ENCODE measurements around the gene UQCC2.

UQCC2 gene

DNA sequence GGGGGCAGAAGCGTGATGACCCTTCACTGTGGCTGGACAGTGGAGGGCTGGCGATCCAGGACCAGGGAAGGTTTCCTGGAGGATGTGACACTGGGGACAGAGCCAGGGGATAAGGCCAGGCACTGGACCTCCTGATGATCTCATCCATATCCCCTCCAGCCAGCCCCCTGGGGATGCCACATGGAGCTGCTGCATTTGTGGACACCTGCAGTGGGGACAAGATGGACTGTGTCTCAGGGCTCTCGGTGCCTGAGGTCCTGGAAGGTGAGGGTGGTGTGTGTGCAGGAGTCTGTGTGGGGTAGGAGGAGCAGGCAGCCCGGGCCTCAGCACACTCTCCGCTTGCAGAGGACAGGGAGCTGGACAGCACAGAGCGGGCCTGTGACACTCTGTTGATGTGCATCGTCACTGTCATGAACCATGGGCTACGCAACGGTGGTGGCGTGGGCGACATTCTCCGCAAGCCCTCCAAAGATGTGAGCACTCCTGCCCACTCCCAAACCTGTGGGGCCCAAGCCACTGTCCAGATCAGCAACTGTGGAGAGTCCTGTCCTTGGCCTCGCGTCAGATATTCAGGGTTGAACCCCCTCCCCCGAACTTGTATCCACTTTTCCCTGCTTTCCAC is 19.9 kb downstream of the UQCC2 start:
- DNase-seq (ENCODE audit: low read depth in 2 of 2), result no peak

DNA sequence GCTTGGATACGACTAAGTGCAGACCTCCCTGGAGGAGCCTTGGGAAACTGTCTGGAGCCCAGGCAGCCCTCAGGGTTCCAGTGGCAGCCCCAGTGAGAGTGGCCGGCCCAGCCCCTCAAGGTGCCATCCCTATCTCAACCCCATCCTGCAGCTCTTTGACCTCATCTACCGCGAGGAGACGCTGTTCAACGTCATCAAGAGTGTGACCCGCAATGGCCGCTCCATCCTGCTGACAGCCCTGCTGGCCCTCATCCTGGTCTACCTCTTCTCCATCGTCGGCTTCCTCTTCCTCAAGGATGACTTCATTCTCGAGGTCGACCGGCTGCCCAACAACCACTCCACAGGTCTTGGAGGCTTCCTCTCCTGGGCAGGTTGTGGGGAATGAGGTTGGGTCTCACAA is 20.7 kb downstream of the UQCC2 start:
- no peak for DNase-seq (ENCODE audit: low read depth in 2 of 2)

DNA sequence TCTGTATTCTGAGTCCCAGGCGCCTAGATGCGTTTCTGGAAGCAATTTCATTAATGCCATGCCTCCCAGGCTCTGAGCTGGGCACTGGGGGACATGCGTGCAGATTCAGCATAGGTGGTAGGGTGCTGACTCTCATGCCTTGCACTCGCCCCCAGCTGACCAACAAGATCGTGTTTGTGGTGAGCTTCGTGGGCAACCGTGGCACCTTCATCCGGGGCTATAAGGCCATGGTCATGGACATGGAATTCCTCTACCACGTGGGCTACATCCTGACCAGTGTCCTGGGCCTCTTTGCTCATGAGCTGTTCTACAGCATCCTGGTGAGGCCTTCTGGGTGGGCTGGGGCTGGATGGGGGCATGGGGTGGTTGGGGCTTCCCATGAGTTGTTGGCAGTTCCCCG is 21.6 kb downstream of the UQCC2 start:
- no peak for DNase-seq (ENCODE audit: low read depth in 2 of 2)

DNA sequence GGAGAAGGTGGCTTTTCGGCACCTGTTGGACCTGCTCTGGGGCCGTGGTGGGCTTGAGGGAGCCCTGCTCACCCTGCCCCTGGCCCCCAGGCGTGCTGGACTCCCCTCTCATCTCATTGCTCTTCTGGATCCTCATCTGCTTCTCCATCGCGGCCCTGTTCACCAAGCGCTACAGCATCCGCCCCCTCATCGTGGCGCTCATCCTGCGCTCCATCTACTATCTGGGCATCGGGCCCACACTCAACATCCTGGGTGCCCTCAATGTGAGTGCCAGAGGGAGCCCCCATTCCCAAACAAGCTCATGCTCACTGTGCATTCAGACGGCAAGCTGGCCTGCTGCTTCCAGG is 22.4 kb downstream of the UQCC2 start:
- no peak for DNase-seq (ENCODE audit: low read depth in 2 of 2)

DNA sequence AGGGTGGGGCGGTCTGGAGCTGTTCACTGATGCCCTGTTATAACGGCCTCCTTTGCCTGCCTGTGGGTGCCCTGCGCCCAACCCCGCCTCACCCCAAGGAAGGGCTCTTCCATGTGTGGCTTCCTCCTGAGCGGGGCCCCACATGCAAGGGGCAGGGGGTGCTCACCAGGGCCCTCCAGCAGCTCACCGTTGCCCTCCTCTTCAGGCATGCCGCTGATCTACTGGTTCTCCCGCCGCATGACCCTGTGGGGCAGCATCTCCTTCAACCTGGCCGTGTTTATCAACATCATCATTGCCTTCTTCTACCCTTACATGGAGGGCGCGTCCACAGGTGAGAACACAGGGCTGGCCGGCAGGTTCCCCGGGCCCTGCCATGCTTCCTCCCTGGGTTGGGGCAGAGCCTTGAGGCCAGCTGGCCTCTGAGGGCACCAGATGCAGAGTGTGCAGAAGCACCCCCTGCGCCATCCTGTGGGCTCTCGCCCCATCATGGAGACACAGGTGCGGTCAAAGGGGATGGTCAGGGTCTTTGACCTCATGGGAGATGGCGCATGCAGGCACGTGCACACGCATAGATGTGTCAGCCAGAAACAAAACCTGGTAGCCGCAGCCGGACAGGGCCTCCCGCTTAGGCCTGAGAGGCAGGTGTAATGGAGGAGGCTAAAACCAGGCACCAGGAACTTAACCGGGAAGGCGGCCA is 22.9 kb downstream of the UQCC2 start:
- DNase-seq (ENCODE audit: low read depth in 2 of 2), result no peak

DNA sequence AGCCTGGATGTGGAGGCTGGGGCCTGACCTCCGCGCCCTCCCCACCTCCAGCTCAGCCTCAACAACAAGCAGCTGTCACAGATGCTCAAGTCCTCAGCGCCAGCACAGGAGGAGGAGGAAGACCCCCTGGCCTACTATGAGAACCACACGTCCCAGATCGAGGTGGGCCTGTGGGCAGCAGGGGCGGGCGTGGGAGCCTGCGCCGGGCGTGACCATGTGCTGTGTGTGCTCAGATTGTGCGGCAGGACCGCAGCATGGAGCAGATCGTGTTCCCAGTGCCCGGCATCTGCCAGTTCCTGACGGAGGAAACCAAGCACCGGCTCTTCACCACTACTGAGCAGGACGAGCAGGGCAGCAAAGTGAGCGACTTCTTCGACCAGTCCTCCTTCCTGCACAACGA is 23.5 kb downstream of the UQCC2 start:
- DNase-seq (ENCODE audit: low read depth in 2 of 2), result no peak

DNA sequence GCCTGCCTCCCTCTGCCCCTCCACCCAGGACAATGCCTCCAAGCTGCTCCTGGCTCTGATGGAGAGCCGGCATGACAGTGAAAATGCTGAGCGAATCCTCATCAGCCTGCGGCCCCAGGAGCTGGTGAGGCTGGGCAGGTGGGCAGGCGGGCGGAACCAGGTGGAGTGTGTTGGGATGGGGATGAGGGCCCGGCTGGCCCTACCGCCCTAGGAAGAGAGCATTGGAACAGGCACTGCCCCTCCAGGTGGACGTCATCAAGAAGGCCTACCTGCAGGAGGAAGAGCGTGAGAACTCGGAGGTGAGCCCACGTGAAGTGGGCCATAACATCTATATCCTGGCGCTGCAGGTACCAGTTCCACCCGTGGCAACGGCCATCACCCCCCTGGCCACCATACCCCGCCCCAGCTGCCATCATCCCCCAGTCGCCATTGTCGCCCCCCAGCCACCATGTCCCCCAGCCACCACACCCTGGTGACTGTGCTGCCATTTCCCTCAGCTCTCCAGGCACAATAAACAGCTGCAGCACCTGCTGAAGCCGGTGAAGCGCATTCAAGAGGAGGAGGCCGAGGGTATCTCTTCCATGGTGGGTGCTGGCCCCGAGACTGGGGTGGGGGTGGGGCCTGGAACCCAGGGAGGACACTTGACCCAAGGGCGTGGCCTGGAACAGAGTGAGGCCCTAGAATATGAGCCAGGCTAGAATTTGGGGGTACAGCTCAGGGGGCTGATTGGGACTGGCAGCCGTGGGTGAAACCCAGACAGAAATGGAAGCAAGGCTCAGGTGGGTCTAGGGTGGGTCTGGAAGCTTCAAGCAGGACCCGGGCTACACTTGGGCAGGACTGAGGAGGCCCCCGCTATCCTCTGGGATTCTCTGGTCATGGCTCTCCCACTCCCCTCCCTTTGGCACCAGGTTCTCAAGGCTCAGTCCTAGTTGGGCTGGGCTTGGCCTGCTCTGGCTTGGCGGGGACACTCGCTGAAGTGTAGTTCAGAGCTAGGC is 24.2 kb downstream of the UQCC2 start:
- no peak for DNase-seq (ENCODE audit: low read depth in 2 of 2)

DNA sequence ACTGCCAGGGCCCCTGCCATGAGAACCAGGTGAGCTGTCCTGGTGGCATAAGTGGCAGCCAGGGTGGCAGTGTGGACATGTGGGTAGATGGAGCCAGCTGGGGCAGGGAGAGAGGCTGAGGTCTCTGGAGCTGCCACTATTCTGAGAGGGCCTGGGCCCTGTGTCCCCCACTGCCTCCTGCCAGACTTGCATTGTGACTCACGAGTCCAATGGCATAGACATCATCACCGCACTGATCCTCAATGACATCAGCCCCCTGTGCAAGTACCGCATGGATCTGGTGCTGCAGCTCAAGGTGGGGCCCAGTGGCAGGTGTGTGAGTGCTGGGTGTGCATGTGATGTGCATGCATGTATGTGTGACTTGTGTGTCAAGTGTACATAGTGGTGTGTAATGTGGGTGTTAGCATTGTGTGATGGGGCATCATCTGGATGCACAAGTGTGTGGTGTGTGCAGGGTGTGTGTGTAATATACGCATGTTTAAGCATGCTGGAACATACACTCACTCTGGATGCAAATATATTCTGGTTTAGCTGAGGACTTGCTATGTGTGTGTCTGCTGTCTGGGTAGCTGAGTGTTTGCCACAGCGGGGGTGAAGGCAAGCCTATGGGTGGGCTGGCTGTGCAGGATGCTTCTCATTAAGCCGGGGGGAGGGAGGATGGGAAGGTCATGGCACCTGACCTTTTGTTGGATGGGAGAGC is 25.1 kb downstream of the UQCC2 start:
- no peak for DNase-seq (ENCODE audit: low read depth in 2 of 2)

DNA sequence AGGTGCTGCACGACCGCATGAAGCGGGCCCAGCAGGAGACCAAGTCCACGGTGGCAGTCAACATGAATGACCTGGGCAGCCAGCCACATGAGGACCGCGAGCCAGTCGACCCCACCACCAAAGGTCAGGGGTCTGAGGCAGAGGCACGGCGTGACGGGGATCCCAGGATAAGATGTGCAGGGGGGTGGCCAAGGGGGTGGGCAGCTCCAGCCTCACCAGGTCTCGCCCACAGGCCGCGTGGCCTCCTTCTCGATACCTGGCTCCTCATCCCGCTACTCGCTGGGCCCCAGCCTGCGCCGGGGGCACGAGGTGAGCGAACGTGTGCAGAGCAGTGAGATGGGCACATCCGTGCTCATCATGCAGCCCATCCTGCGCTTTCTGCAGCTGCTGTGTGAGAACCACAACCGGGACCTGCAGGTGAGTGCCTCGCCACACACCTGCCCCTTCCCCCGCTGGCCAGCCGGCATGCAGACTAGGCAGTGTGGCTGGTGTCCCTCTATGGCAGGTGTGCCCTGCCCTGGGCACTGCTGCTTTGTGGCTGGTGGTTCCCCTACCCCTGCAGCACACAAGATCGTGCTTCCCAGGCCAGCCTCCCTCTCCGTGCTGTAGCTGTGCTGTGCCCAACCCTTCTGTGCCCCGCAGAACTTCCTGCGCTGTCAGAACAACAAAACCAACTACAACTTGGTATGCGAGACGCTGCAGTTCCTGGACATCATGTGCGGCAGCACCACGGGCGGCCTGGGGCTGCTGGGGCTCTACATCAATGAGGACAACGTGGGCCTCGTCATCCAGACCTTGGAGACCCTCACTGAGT is 25.9 kb downstream of the UQCC2 start:
- DNase-seq (ENCODE audit: low read depth in 2 of 2), result no peak

DNA sequence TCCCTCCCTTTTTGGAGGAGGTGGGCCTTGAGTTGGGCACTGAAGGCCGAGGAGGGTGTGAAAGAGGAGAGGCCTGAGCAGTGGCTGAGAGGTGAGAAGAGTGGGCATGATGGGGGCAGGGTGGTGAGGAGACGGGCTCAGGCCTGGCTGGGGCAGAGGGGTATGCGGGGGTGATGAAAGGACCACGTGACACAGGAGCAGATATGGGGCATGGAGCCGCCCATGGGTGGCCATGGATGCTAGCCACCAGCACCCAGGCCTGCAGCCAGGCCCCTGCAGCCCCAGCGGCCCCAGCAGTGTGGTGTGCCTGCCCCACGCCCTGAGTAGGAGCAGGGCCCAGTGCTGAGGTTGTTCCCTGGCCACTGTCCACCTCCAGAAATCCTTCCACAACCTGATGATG is 26.5 kb downstream of the UQCC2 start:
- no peak for DNase-seq (ENCODE audit: low read depth in 2 of 2)

DNA sequence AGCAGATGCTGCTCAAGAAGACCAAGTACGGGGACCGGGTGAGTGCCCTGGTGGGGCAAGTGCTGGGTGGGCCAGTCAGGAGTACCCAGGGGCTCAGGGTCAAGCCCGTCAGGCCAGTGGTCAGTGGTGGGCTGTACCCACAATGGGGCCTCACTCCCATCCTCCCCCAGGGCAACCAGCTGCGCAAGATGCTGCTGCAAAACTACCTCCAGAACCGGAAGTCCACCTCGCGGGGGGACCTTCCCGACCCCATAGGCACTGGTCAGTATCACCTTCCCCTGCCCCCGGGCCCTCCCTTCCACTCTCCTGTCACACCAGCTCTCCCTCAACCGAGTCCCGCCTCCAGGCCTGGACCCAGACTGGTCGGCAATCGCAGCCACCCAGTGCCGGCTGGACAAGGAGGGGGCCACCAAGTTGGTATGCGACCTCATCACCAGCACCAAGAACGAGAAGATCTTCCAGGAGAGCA is 27.0 kb downstream of the UQCC2 start:
- DNase-seq (ENCODE audit: low read depth in 2 of 2), result no peak

DNA sequence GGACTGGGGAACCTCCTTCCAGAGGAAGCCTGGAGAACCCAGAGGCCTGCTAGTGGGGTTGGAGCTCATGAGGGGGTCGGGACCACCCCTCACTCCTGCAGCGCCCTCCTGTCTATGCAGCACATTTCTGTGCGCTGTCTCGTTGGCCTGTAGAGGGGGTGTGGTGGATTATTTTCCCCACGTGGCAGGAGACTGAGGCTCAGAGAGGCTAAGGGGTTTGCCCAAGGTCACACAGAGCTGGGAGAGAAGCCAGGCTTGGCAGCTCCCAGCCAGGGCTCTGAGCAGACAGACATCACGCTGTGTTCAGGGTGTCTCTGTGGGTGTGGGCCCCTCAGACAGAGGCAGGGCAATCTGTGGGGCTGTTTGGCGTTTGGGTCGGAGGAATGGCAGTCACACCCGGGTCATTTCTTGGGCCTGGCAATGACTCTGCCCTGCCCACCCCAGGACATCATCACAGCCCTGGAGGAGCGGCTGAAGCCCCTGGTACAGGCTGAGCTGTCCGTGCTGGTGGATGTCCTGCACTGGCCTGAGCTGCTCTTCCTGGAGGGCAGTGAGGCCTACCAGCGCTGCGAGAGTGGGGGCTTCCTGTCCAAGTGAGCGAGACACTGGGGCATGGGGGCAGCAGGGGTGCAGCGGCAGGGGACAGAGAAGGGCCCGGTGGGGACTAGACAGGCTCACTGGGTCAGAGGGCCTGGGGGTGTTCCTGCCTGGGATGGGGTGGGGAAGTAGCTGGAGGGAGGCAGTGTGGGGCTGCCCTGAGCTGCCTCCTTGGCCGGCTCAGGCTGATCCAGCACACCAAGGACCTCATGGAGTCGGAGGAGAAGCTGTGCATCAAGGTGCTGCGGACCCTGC is 27.7 kb downstream of the UQCC2 start:
- DNase-seq (ENCODE audit: low read depth in 2 of 2), result no peak

DNA sequence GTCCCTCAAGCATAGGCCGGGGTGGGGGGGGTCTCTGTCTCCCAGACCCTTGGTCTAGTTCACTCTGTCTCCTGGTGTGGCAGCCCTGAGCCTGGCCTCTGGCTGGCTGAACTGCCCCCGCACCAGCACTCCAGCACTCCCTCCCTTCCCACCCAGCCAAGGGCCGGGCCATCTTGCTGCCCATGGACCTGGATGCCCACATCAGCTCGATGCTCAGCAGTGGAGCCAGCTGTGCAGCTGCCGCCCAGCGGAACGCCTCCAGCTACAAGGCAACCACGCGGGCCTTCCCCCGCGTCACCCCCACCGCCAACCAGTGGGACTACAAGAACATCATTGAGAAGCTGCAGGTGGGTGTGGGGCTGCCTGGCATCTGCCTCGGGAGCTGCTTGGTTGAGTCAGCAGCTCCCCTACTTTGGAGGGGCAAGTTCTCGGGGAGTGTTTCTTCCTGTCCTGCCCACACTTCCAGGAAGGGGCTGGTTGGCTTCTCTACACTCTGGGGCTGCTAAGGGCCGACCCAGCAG is 28.4 kb downstream of the UQCC2 start:
- DNase-seq (ENCODE audit: low read depth in 2 of 2), result no peak

DNA sequence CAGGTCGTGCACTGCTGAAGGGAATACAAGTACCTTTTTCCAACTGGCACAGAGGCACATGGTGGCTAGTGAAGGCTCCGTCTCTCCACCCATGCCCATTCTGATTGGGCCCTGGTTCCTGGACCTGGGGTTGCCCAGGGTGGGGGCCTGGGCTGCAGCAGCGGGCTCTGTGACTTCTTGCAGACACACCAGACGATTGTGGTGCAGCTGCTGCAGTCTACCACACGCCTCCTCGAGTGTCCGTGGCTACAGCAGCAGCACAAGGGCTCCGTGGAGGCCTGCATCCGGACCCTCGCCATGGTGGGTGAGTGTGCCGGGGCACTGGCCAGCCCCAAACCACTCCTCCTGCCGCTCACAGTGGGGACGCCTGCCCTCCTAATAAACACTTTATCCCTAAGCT is 29.2 kb downstream of the UQCC2 start:
- no peak for DNase-seq (ENCODE audit: low read depth in 2 of 2)

DNA sequence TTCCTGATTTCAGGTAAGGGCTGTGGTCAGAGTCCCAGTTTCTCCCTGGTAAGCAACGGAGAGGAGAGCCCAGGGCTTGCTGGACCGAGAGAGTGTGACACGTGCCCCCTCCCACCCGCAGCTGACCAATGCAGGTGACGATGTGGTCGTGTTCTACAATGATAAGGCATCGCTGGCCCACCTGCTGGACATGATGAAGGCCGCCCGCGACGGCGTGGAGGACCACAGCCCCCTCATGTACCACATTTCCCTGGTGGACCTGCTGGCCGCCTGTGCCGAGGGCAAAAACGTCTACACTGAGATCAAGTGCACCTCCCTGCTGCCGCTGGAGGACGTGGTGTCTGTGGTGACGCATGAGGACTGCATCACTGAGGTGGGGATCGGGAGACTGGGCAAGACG is 31.7 kb downstream of the UQCC2 start:
- DNase-seq (ENCODE audit: low read depth in 2 of 2), result no peak

DNA sequence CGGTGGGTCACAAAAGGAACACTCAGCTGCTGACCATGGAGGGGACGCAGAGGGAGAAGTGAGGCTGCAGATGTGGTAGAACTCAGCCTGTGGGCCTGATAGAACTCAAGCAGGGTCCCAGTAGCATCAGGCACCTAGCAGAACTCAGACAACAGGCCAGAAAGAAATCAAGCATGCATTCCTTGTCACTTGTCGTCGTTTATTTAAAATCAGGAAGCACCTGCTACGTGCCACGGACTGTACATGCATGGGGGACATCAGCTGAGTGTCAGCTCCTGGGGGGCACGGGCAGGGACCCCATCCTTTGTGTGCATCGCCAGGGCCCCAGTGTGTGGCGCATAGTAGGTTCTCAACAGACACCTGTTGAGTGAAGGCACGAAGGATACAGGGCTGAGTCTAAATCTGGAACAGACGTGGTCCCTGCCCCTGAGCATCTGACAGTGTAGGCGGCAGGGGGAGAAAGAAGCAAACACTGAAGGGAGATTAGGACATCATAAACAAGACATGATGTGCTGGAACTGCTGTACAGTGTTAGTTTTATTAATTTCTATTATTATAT is 32.5 kb downstream of the UQCC2 start:
- DNase-seq (ENCODE audit: low read depth in 2 of 2), result no peak

DNA sequence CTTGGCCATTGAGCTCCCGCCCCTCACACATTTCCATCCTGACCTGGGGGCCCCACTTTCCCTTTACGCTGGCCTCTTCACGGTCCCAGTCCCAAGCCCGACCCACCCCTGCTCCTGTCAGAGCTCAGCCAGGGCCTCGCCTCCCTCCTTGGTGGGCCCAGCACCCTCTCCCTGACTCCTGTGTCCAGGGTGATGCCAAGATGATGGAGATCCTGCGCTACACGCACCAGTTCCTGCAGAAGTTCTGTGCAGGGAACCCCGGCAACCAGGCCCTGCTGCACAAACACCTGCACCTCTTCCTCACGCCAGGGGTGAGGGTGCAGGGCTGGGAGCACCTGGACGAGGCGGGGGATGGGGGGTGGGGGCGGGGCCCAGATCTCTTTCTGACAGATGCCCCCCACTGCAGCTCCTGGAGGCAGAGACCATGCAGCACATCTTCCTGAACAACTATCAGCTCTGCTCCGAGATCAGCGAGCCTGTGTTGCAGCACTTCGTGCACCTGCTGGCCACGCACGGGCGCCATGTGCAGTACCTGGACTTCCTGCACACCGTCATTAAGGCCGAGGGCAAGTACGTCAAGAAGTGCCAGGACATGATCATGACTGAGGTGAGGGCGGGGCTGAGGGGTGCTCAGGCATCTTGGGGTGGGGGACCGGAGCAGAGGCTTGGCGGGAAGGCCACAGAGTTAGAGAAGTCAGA is 33.1 kb downstream of the UQCC2 start:
- DNase-seq (ENCODE audit: low read depth in 2 of 2), result no peak

DNA sequence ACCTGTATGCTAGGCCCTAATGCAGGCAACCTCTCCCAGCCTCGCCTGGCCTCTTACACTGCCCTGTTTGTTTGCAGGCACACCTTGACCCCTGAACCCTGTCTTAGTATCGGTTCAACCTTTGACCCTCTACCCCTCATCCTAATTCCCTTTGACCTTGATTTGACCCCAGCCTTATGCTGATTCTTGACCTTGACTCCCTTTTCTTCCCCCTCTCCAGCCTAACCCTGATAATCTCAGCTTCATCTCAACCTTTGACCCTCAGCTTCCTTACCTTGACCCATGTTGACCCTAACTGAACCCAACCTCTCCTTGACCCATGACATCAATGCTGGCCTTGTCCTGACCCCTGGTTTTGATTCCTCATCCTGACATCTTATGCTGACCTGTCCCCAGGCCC is 33.8 kb downstream of the UQCC2 start:
- no peak for DNase-seq (ENCODE audit: low read depth in 2 of 2)

DNA sequence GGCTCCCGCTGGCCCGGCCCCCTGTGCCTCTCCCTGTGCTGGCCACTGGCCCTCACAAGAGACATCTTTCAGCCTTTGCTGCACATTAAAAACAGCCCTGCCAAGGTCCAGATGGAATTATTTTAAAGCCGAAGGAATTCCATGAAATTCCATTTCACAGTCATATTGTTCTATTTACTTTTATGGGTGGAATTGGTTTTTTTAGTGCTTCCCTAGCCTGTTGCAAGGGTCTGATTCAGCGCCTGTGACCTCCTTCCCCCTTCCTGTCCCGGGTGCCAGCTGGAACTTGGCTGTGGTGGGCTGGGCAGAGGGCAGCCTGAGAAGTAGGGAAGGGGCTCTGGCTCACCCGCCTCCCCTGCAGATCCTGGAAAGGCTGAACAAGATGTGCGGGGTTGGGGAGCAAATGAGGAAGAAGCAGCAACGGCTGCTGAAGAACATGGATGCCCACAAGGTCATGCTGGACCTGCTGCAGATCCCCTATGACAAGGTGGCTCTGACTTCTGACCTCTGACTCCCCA is 34.3 kb downstream of the UQCC2 start:
- DNase-seq (ENCODE audit: low read depth in 2 of 2), result no peak
